Endothelial cell (in vitro differentiated cells): ENCODE results near the gene LY6G5B. TPM values are rescaled to one million over a fixed set of nuclear protein-coding genes. Genes with fewer than 3 reads are reported as not detected.

ENCODE experiments used
- DNase-seq: peaks from one replicate; pipeline ENCODE4 v3.0.0; 2021; ENCODE audit warnings: low spot score
- H3K27ac Mint-ChIP-seq: one replicate; pipeline ENCODE4 v1.8.0; 2021; ENCODE audit warnings: mixed read lengths, inconsistent platforms; ENCODE audit not compliant: unreplicated experiment
- H3K27me3 Mint-ChIP-seq: one replicate; pipeline ENCODE4 v1.8.0; 2021; ENCODE audit warnings: mild to moderate bottlenecking, moderate library complexity, mixed read lengths, inconsistent platforms; ENCODE audit not compliant: unreplicated experiment
- H3K36me3 Mint-ChIP-seq: one replicate; pipeline ENCODE4 v1.8.0; 2021; ENCODE audit warnings: mild to moderate bottlenecking, low read depth, mixed read lengths, inconsistent platforms; ENCODE audit not compliant: unreplicated experiment
- H3K4me1 Mint-ChIP-seq: one replicate; pipeline ENCODE4 v1.8.0; 2021; ENCODE audit warnings: mild to moderate bottlenecking, mixed read lengths, inconsistent platforms; ENCODE audit not compliant: unreplicated experiment
- H3K4me3 Mint-ChIP-seq: one replicate; pipeline ENCODE4 v1.8.0; 2021; ENCODE audit warnings: mild to moderate bottlenecking, mixed read lengths, inconsistent platforms; ENCODE audit not compliant: unreplicated experiment
- H3K9me3 Mint-ChIP-seq: one replicate; pipeline ENCODE4 v1.8.0; 2021; ENCODE audit warnings: mixed read lengths, inconsistent platforms; ENCODE audit not compliant: unreplicated experiment
- CTCF ChIP-seq: fragments of 200-600 bp; sonication (generic); IDR thresholded peaks from one replicate; pipeline ENCODE4 v1.5.0; 2021; ENCODE audit warnings: antibody characterized with exemption; ENCODE audit not compliant: unreplicated experiment
- total RNA-seq: library from RNA; stranded (reverse); fragmentation: NEBNext Ultra II Directional; extraction: Animal tissue kit (Norgen Biotek cat#: 25700); gene quantifications from one replicate; pipeline ENCODE4 v1.2.1, GENCODE V29; 2021; ENCODE audit not compliant: unreplicated experiment

Gene LY6G5B
- total RNA-seq, 1 donor from 2014 or later: 16.3 TPM

DNA sequence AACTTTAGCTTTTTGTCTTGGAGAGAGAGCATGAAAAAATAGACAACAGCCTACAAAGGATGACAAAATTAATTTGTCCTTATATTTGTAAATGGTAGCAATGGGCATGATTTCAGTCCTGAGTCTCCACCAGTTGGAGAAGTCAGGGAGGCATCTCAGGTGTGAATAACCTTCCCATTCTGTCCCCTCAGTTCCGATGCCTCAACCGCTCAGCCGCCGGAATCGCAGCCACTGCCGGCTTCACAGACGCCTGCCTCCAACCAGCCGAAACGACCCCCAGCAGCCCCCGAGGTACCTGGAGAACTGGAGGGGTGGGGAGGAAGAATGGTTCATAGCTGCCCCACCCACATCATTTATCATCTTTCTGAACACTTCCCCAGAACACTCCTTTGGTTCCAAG lies 45.7 kb upstream of the LY6G5B start:
- peaks cover 39% of the 10 kb centered on the region for H3K36me3 Mint-ChIP-seq
- no peak overlapping the region for H3K4me3 Mint-ChIP-seq
- peaks cover 20% of the 10 kb centered on the region for H3K4me1 Mint-ChIP-seq
- TF ChIP-seq CTCF: no peak
- DNase-seq: no peak
- H3K27me3 Mint-ChIP-seq: peaks cover 8% of the 10 kb centered on the region
- no peaks in the 10 kb centered on the region for H3K9me3 Mint-ChIP-seq
- no peak overlapping the region for H3K27ac Mint-ChIP-seq

DNA sequence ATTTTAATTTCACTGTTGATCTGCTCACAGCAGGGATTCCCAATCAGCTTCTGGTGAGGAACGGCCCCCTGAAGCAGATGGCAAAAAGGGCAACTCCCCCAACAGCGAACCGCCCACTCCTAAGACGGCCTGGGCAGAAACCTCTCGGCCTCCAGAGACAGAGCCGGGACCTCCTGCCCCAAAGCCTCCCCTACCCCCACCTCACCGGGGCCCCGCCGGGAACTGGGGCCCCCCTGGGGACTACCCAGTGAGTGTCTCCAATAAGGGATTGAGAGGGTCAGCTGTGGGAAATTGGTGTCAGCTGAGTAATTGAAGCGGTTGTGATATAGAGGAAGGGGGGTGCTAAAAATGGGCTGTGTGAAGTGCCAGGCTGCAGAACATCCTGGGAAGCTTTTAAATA lies 42.8 kb upstream of the LY6G5B start:
- H3K4me1 Mint-ChIP-seq: peaks cover 8% of the 10 kb centered on the region
- H3K27ac Mint-ChIP-seq: no peak overlapping the region
- H3K36me3 Mint-ChIP-seq: peaks cover 48% of the 10 kb centered on the region
- peak overlapping the region; percentile 72 for H3K4me3 Mint-ChIP-seq
- H3K9me3 Mint-ChIP-seq: no peaks in the 10 kb centered on the region
- no peak for DNase-seq
- TF ChIP-seq CTCF: no peak
- no peaks in the 10 kb centered on the region for H3K27me3 Mint-ChIP-seq

DNA sequence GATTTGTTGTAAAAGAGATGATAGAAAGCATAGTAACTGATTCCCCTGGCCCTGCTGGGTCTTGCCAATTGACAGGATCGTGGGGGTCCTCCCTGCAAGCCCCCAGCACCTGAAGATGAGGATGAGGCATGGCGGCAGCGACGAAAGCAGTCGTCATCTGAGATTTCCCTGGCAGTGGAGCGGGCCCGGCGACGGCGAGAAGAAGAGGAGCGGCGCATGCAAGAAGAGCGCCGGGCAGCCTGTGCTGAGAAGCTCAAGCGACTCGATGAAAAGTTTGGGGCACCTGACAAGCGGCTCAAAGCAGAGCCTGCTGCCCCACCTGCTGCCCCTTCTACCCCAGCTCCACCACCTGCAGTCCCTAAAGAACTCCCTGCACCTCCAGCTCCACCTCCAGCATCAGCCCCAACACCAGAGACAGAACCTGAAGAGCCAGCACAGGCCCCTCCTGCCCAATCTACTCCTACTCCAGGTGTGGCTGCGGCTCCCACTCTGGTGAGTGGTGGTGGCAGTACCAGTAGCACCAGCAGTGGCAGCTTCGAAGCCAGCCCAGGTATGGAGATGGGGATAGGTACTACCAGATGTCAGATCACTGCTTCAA lies 42.0 kb upstream of the LY6G5B start:
- no peak for DNase-seq
- no peak overlapping the region for H3K27ac Mint-ChIP-seq
- TF ChIP-seq CTCF: no peak

DNA sequence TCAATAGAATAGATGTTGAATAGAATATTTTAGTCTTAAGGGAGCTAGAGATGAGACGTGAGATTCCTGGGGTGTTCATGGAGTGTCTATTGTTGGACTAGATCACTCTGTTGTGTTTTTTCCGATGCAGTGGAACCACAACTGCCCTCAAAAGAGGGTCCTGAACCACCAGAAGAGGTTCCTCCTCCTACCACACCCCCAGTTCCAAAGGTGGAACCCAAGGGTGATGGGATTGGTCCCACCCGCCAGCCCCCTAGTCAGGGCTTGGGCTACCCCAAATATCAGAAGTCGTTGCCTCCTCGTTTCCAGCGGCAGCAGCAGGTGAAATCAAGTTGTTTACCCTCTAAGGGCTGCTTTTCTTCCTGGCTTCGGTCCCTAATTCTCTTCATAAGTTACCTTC lies 40.8 kb upstream of the LY6G5B start:
- no peak for TF ChIP-seq CTCF
- Mint-ChIP-seq H3K27ac (no peak overlapping the region), H3K36me3 (peaks cover 43% of the 10 kb centered on the region), H3K4me1 (no peaks in the 10 kb centered on the region), H3K9me3 (no peaks in the 10 kb centered on the region), H3K4me3 (no peak overlapping the region), H3K27me3 (peaks cover 4% of the 10 kb centered on the region)
- no peak for DNase-seq

More for the DNA sequence above, 42.0 kb upstream of the LY6G5B start:
- no peaks in the 10 kb centered on the region for H3K4me1 Mint-ChIP-seq
- H3K9me3 Mint-ChIP-seq: no peaks in the 10 kb centered on the region
- H3K4me3 Mint-ChIP-seq: peak overlapping the region; percentile 72
- H3K36me3 Mint-ChIP-seq: peaks cover 48% of the 10 kb centered on the region
- no peaks in the 10 kb centered on the region for H3K27me3 Mint-ChIP-seq

DNA sequence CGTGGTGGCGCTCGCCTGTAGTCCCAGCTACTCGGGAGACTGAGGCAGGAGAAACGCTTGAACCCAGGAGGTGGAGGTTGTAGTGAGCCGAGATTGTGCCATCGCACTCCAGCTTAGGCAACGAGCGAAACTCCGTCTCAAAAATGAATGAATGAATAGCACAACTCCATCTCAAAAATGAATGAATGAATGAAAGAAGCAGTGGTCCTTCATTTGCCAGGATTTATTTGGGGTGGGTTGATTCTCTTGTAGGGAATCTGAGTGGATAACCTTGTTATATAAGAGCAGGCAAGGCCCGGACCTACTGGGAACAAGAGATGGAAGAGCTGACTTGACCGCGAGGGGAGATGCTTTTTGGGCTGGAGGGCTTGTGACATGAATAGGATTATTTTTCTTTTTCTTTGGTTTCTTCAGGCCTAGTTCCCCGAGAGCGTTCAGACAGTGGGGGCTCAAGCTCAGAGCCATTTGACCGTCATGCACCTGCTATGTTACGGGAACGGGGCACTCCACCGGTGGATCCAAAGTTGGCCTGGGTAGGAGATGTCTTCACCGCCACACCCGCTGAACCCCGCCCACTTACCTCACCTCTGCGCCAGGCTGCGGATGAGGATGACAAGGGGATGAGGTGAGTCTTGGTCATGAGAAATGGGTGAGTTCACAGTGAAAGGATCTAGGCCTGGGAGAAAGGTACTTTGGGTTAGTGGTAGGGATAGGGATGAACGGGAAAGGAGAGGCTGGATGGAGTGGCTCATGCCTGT lies 39.4 kb upstream of the LY6G5B start:
- Mint-ChIP-seq H3K4me3 (peak overlapping the region; percentile 72), H3K9me3 (no peaks in the 10 kb centered on the region), H3K4me1 (no peaks in the 10 kb centered on the region), H3K27ac (peak overlapping the region; percentile 61), H3K36me3 (peaks cover 42% of the 10 kb centered on the region), H3K27me3 (peaks cover 4% of the 10 kb centered on the region)
- DNase-seq: no peak
- no peak for TF ChIP-seq CTCF
